Body of pancreas (tissue), 4 donors: ENCODE results near the gene SPSB1.

Experiments
- POLR2A ChIP-seq, 3 donors: fragments of 450-650 bp; IDR thresholded peaks; one replicate each; pipeline ENCODE4 v1.6.1; 2016; ENCODE audit warnings: antibody characterized with exemption in 3 of 3, mild to moderate bottlenecking in 2 of 3
- TF ChIP-seq, protein P1 (sequence below), 7 experiments: fragments of 450-650 bp in 4 of 7; fragments of 200-600 bp in 3 of 7; sonication (generic) in 3 of 7; IDR thresholded peaks; one replicate each; pipeline ENCODE4 v1.5.1; 2016 to 2019; ENCODE audit warnings: antibody characterized with exemption in 7 of 7

- TF ChIP-seq, protein P1, sequence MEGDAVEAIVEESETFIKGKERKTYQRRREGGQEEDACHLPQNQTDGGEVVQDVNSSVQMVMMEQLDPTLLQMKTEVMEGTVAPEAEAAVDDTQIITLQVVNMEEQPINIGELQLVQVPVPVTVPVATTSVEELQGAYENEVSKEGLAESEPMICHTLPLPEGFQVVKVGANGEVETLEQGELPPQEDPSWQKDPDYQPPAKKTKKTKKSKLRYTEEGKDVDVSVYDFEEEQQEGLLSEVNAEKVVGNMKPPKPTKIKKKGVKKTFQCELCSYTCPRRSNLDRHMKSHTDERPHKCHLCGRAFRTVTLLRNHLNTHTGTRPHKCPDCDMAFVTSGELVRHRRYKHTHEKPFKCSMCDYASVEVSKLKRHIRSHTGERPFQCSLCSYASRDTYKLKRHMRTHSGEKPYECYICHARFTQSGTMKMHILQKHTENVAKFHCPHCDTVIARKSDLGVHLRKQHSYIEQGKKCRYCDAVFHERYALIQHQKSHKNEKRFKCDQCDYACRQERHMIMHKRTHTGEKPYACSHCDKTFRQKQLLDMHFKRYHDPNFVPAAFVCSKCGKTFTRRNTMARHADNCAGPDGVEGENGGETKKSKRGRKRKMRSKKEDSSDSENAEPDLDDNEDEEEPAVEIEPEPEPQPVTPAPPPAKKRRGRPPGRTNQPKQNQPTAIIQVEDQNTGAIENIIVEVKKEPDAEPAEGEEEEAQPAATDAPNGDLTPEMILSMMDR (IDR thresholded peaks at IDR 0.05), result no peak
- no peak for TF ChIP-seq POLR2A (IDR thresholded peaks at IDR 0.05)
Observed at GRCh38 chr1:9249263-9249533, 43.5 kb upstream of the SPSB1 start.
